ENCODE results near the gene USP4. TPM values are rescaled to one million over a fixed set of nuclear protein-coding genes. Genes with fewer than 3 reads are reported as not detected.
"Not testable (repeated sequence)": the region's sequence is repeated elsewhere in the genome, so short reads cannot be mapped to it uniquely, and the experiment has no call there.

Gene USP4
- total and polyA plus RNA-seq, 2 donors from 2014 or later, result 28.5 to 72.5 TPM

DNA sequence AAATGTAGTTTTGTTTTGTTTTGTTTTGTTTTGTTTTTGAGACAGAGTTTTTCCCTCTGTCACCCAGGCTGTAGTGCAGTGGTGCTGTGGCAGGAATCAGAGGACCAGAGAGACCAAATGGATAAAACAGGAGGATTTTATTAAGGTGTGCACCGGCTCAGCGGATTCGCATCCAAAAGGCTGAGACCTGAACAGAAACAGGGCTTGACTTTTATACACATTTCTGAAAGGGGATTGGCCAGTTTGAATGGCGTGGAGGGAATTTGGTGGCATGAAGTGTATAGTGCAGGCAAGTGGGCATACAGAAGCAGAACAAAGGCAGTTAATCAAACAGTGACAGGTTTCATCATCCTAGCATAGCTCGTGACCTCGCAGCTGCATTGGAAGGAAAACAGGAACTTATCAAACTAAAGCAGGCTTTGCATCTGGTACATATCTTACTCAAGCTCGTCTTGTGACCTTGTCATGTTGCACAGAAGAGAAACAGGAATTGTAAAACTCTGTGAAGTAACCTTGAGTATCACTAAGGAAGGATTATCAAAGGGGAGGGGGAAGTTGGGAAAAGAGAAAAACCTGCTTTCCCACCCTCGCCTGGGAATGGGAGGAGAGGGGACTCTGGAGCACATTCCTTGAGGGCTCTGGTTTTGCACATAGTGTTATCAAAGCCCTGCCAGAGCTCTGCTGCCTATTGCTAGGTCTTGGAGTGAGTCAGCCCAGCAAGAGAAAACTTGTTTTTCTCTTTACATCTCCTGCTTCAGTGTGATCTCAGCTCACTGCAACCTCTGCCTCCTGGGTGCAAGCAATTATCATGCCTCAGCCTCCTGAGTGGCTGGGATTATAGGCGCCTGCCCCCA lies 101.4 kb downstream of the USP4 start:
- FAIRE-seq (no peak), DNase-seq (peak in 1 of 5 donors; percentile 19)
- Histone ChIP-seq H3K4me3 (ENCODE audit: low read length in 3 of 3) (no peak overlapping the region), H3K36me3 (ENCODE audit: control insufficient read depth in 2 of 3, insufficient read depth in 3 of 3, low read length in 3 of 3) (no peaks in the 10 kb centered on the region), H3K27ac (ENCODE audit: low read depth in 2 of 2, low read length in 2 of 2) (no peak overlapping the region), H3K27me3 (ENCODE audit: control insufficient read depth, insufficient read depth, low read length) (no peaks in the 10 kb centered on the region), H3K9me3 (ENCODE audit: control insufficient read depth in 2 of 3, insufficient read depth in 1 of 3, low read length in 3 of 3) (peaks cover 0 to 7% (median 0%) of the 10 kb centered on the region in 3 donors), H3K9ac (ENCODE audit: low read length in 3 of 3) (no peak overlapping the region), H3K4me1 (ENCODE audit: control insufficient read depth in 2 of 3, insufficient read depth in 2 of 3, low read depth in 1 of 3, low read length in 3 of 3) (no peaks in the 10 kb centered on the region)
- TF ChIP-seq, protein P1, sequence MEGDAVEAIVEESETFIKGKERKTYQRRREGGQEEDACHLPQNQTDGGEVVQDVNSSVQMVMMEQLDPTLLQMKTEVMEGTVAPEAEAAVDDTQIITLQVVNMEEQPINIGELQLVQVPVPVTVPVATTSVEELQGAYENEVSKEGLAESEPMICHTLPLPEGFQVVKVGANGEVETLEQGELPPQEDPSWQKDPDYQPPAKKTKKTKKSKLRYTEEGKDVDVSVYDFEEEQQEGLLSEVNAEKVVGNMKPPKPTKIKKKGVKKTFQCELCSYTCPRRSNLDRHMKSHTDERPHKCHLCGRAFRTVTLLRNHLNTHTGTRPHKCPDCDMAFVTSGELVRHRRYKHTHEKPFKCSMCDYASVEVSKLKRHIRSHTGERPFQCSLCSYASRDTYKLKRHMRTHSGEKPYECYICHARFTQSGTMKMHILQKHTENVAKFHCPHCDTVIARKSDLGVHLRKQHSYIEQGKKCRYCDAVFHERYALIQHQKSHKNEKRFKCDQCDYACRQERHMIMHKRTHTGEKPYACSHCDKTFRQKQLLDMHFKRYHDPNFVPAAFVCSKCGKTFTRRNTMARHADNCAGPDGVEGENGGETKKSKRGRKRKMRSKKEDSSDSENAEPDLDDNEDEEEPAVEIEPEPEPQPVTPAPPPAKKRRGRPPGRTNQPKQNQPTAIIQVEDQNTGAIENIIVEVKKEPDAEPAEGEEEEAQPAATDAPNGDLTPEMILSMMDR (IDR thresholded peaks at IDR 0.05; ENCODE audit: borderline replicate concordance, extremely low read depth, insufficient read depth), result no peak
- intact Hi-C loops (cut with DNase I), result no loop called here

DNA sequence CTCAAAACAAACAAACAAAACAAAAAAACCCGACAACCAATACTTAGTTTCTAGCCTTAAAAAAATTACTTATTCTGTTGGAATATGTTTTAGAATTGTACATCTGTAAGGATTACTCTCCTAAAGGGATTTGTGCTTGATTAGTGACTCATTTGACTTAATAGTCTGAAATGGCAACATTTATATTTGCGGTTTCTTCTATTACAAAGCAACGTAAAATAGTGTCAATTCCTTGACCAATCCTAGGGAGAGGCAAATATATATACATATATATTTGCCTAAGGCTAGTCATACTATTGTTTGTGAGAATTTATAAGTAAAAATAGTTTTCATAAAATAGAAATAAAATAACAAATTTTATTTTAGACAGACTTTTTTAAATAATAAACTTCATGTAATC lies 102.5 kb downstream of the USP4 start:
- Histone ChIP-seq H3K9me3 (ENCODE audit: control insufficient read depth in 2 of 3, insufficient read depth in 1 of 3, low read length in 3 of 3) (peaks cover 0 to 11% (median 0%) of the 10 kb centered on the region in 3 donors), H3K4me3 (ENCODE audit: low read length in 3 of 3) (no peak overlapping the region), H3K36me3 (ENCODE audit: control insufficient read depth in 2 of 3, insufficient read depth in 3 of 3, low read length in 3 of 3) (no peaks in the 10 kb centered on the region), H3K27ac (ENCODE audit: low read depth in 2 of 2, low read length in 2 of 2) (no peak overlapping the region), H3K9ac (ENCODE audit: low read length in 3 of 3) (no peak overlapping the region), H3K27me3 (ENCODE audit: control insufficient read depth, insufficient read depth, low read length) (no peaks in the 10 kb centered on the region), H3K4me1 (ENCODE audit: control insufficient read depth in 2 of 3, insufficient read depth in 2 of 3, low read depth in 1 of 3, low read length in 3 of 3) (no peaks in the 10 kb centered on the region)
- TF ChIP-seq, protein P1 (IDR thresholded peaks at IDR 0.05; ENCODE audit: borderline replicate concordance, extremely low read depth, insufficient read depth), result no peak
- DNase-seq (no peak), FAIRE-seq (no peak)
- intact Hi-C loops (cut with DNase I), result no loop called here

DNA sequence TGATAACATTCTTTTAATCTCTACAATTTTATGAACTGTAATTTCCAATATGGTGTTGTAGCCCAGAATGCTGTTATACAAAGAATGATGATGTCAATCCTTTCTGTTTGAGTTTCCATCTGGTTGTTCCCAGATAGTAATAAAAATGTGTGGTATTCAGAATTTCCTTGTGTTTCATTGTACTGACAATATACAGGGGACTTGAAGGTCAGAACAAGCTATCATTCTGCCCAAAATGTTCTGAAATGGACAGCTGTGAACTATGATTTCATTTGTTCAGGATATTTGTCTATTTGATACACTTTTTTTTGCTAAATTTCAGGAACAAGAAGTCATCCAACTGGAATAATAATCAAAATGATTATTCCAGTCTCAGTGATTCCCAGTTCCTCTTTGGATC lies 103.6 kb downstream of the USP4 start:
- FAIRE-seq (no peak), DNase-seq (no peak)
- intact Hi-C loops (cut with DNase I), result no loop called here
- H3K27me3 ChIP-seq (ENCODE audit: control insufficient read depth, insufficient read depth, low read length), result no peaks in the 10 kb centered on the region
- no peak overlapping the region for H3K27ac ChIP-seq (ENCODE audit: low read depth in 2 of 2, low read length in 2 of 2)
- no peak overlapping the region for H3K4me3 ChIP-seq (ENCODE audit: low read length in 3 of 3)
- TF ChIP-seq, protein P1 (IDR thresholded peaks at IDR 0.05; ENCODE audit: borderline replicate concordance, extremely low read depth, insufficient read depth), result no peak
- no peaks in the 10 kb centered on the region for H3K36me3 ChIP-seq (ENCODE audit: control insufficient read depth in 2 of 3, insufficient read depth in 3 of 3, low read length in 3 of 3)
- no peak overlapping the region for H3K9ac ChIP-seq (ENCODE audit: low read length in 3 of 3)
- no peaks in the 10 kb centered on the region for H3K4me1 ChIP-seq (ENCODE audit: control insufficient read depth in 2 of 3, insufficient read depth in 2 of 3, low read depth in 1 of 3, low read length in 3 of 3)
- H3K9me3 ChIP-seq (ENCODE audit: control insufficient read depth in 2 of 3, insufficient read depth in 1 of 3, low read length in 3 of 3), result peaks cover 0 to 11% (median 0%) of the 10 kb centered on the region in 3 donors

DNA sequence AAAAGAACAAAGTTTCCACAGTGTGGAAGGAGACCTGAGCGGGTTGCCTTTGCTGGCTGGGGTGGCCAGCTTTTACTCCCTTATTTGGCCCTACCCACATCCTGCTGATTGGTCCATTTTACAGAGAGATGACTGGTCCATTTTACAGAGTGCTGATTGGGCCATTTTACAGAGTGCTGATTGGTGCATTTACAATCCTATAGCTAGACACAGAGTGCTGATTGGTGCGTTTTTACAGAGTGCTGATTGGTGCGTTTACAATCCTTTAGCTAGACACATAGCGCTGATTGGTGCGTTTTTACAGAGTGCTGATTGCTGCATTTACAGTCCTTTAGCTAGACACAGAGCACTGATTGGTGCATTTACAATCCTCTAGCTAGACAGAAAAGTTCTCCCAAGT lies 111.0 kb downstream of the USP4 start:
- intact Hi-C loops (cut with DNase I); DNase-seq: not testable (repeated sequence)
- H3K9me3 ChIP-seq (ENCODE audit: control insufficient read depth in 2 of 3, insufficient read depth in 1 of 3, low read length in 3 of 3), result peaks cover 0 to 25% (median 3%) of the 10 kb centered on the region in 3 donors

More for the DNA sequence above, 111.0 kb downstream of the USP4 start:
- not testable (repeated sequence) for FAIRE-seq; H3K4me3 ChIP-seq (ENCODE audit: low read length in 3 of 3); H3K36me3 ChIP-seq (ENCODE audit: control insufficient read depth in 2 of 3, insufficient read depth in 3 of 3, low read length in 3 of 3); H3K9ac ChIP-seq (ENCODE audit: low read length in 3 of 3); H3K4me1 ChIP-seq (ENCODE audit: control insufficient read depth in 2 of 3, insufficient read depth in 2 of 3, low read depth in 1 of 3, low read length in 3 of 3); H3K27ac ChIP-seq (ENCODE audit: low read depth in 2 of 2, low read length in 2 of 2); H3K27me3 ChIP-seq (ENCODE audit: control insufficient read depth, insufficient read depth, low read length)
